Vagina (tissue), 2 donors: ENCODE data around the gene BCAS3. TPM values are rescaled to one million over a fixed set of nuclear protein-coding genes. Genes with fewer than 3 reads are reported as not detected.

Experiments used
- DNase-seq, 2 donors: peaks; one replicate each; pipeline ENCODE4 v3.0.0-alpha.2; 2017; ENCODE audit errors: extremely low spot score in 2 of 2
- H3K27ac ChIP-seq: fragments of 200-600 bp; sonication (generic); one replicate; pipeline ENCODE4 v1.5.1; 2019
- H3K27me3 ChIP-seq: fragments of 200-600 bp; sonication (generic); one replicate; pipeline ENCODE4 v1.5.1; 2019
- H3K36me3 ChIP-seq, 2 donors: fragments of 200-600 bp; sonication (generic); one replicate each; pipeline ENCODE4 v1.5.1; 2017 to 2019
- H3K4me1 ChIP-seq: fragments of 200-600 bp; sonication (generic); one replicate; pipeline ENCODE4 v1.5.1; 2019
- H3K4me3 ChIP-seq, 2 donors: fragments of 200-600 bp; sonication (generic); 1 replicate in 1 of 2; 2 replicates in 1 of 2; pipeline ENCODE4 v1.5.1; 2016 to 2019
- H3K9me3 ChIP-seq: fragments of 200-600 bp; sonication (generic); one replicate; pipeline ENCODE4 v1.5.1; 2019
- CTCF ChIP-seq, 3 experiments: fragments of 450-650 bp in 2 of 3; fragments of 200-600 bp in 1 of 3; sonication (generic) in 1 of 3; IDR thresholded peaks; one replicate each; pipeline ENCODE4 v1.5.1; 2017 to 2019; ENCODE audit warnings: antibody characterized with exemption in 3 of 3, mild to moderate bottlenecking in 2 of 3, moderate library complexity in 2 of 3
- POLR2A ChIP-seq, 2 donors: fragments of 450-650 bp; IDR thresholded peaks; one replicate each; pipeline ENCODE4 v1.6.1; 2017; ENCODE audit warnings: antibody characterized with exemption in 2 of 2, mild to moderate bottlenecking in 2 of 2, moderate library complexity in 2 of 2
- POLR2AphosphoS5 ChIP-seq, 2 donors: sonication (generic); formaldehyde crosslinking; IDR thresholded peaks; one replicate each; pipeline ENCODE4 v1.9.0; 2017; ENCODE audit warnings: antibody characterized with exemption in 2 of 2, mild to moderate bottlenecking in 2 of 2, low read depth in 1 of 2; ENCODE audit not compliant: insufficient read depth in 1 of 2
- intact Hi-C: fragments of 100-400 bp; cut with DNase I; formaldehyde crosslinking; loops from one replicate; pipeline ENCODE4 v1.15.1; 2023
- total RNA-seq: library from RNA; depleted of rRNA; stranded (reverse); fragments of >200 nt; gene quantifications from one replicate; pipeline ENCODE4 v1.2.3, GENCODE V29; 2016

BCAS3 gene
- total RNA-seq, 1 donor from 2014 or later: 33.1 TPM

GRCh38 chr17:60887614-60888028 lies 210.0 kb downstream of the BCAS3 start:
- Histone ChIP-seq H3K27me3 (no peaks in the 10 kb centered on the region), H3K36me3 (no peaks in the 10 kb centered on the region), H3K9me3 (no peaks in the 10 kb centered on the region), H3K27ac (no peak overlapping the region), H3K4me1 (no peaks in the 10 kb centered on the region), H3K4me3 (peak overlapping the region in 1 of 2 donors; percentile 32)
- DNase-seq: no peak
- no peak for TF ChIP-seq POLR2AphosphoS5 (IDR thresholded peaks at IDR 0.05; ENCODE audit: insufficient read depth in 1 of 2, low read depth in 1 of 2)
- TF ChIP-seq CTCF (IDR thresholded peaks at IDR 0.05): no peak
- TF ChIP-seq POLR2A (IDR thresholded peaks at IDR 0.05): no peak
- intact Hi-C loops: no loop called here

- Histone ChIP-seq H3K4me3 (no peak overlapping the region), H3K4me1 (no peaks in the 10 kb centered on the region), H3K27ac (no peak overlapping the region), H3K27me3 (no peaks in the 10 kb centered on the region), H3K9me3 (no peaks in the 10 kb centered on the region), H3K36me3 (no peaks in the 10 kb centered on the region)
- TF ChIP-seq POLR2AphosphoS5 (IDR thresholded peaks at IDR 0.05; ENCODE audit: insufficient read depth in 1 of 2, low read depth in 1 of 2): no peak
- TF ChIP-seq POLR2A (IDR thresholded peaks at IDR 0.05): no peak
- no peak for TF ChIP-seq CTCF (IDR thresholded peaks at IDR 0.05)
- intact Hi-C loops: no loop called here
- DNase-seq: no peak
Measured at GRCh38 chr17:60888812-60889709, 211.4 kb downstream of the BCAS3 start.

- no peaks in the 10 kb centered on the region for H3K4me1 ChIP-seq
- H3K27ac ChIP-seq: no peak overlapping the region
- intact Hi-C loops: no loop called here
- H3K27me3 ChIP-seq: no peaks in the 10 kb centered on the region
- no peak for TF ChIP-seq POLR2AphosphoS5 (IDR thresholded peaks at IDR 0.05; ENCODE audit: insufficient read depth in 1 of 2, low read depth in 1 of 2)
- TF ChIP-seq POLR2A (IDR thresholded peaks at IDR 0.05): no peak
- no peak for TF ChIP-seq CTCF (IDR thresholded peaks at IDR 0.05)
- no peak overlapping the region for H3K4me3 ChIP-seq
- no peaks in the 10 kb centered on the region for H3K9me3 ChIP-seq
- no peaks in the 10 kb centered on the region for H3K36me3 ChIP-seq
- no peak for DNase-seq
Measured at GRCh38 chr17:60891149-60891548, 213.5 kb downstream of the BCAS3 start.

GRCh38 chr17:60893475-60893874 lies 215.8 kb downstream of the BCAS3 start:
- intact Hi-C loops: no loop called here

More at GRCh38 chr17:60893475-60893874, 215.8 kb downstream of the BCAS3 start:
- H3K4me1 ChIP-seq: no peaks in the 10 kb centered on the region
- no peak overlapping the region for H3K27ac ChIP-seq
- TF ChIP-seq POLR2AphosphoS5 (IDR thresholded peaks at IDR 0.05; ENCODE audit: insufficient read depth in 1 of 2, low read depth in 1 of 2): no peak
- TF ChIP-seq POLR2A (IDR thresholded peaks at IDR 0.05): no peak
- TF ChIP-seq CTCF (IDR thresholded peaks at IDR 0.05): no peak
- H3K36me3 ChIP-seq: no peaks in the 10 kb centered on the region
- no peaks in the 10 kb centered on the region for H3K9me3 ChIP-seq
- DNase-seq: no peak
- no peak overlapping the region for H3K4me3 ChIP-seq
- H3K27me3 ChIP-seq: no peaks in the 10 kb centered on the region
